ENCODE measurements around the gene KIF6.

- no peak for TF ChIP-seq ZNF384 (IDR thresholded peaks at IDR 0.05)
- TF ChIP-seq FOXM1 (IDR thresholded peaks at IDR 0.05; ENCODE audit: borderline replicate concordance): no peak
- TF ChIP-seq ARNT (IDR thresholded peaks at IDR 0.05): no peak
- TF ChIP-seq FOXK2 (IDR thresholded peaks at IDR 0.05): no peak
- TF ChIP-seq BHLHE40 (IDR thresholded peaks at IDR 0.05; ENCODE audit: borderline replicate concordance): no peak
- no peak for TF ChIP-seq LEF1 (IDR thresholded peaks at IDR 0.05; ENCODE audit: borderline replicate concordance)
- no peak for TF ChIP-seq SUZ12 (IDR thresholded peaks at IDR 0.05)
- TF ChIP-seq SP1 (IDR thresholded peaks at IDR 0.05): no peak
- TF ChIP-seq TARDBP (IDR thresholded peaks at IDR 0.05): no peak
Measured at GRCh38 chr6:39451831-39452230, 273.4 kb downstream of the KIF6 start.
